Activated T-cell treated with anti-CD3 and anti-CD28 coated beads, Interleukin-2, amount 50 U/mL, for 4 hours (primary cell): ENCODE measurements around the gene SMIM10L2A. TPM values are rescaled to one million over a fixed set of nuclear protein-coding genes. Genes with fewer than 3 reads are reported as not detected.
A peak's percentile ranks its signal among the peaks of the same experiment; 100 is the strongest.

Experiments
- ATAC-seq, 2 donors: fragments of 200-7000 bp; cut with Tn5 transposase; one replicate each; pipeline ENCODE4 v1.10.0; 2021
- DNase-seq: peaks from one replicate; pipeline ENCODE4 v3.0.0-alpha.2; 2020
- H3K27me3 Mint-ChIP-seq: one replicate; pipeline ENCODE4 v1.8.0; 2021; ENCODE audit warnings: low read depth, mixed read lengths
- H3K36me3 Mint-ChIP-seq: one replicate; pipeline ENCODE4 v1.8.0; 2022; ENCODE audit warnings: mixed read lengths; ENCODE audit not compliant: insufficient read depth
- H3K4me1 Mint-ChIP-seq: one replicate; pipeline ENCODE4 v1.8.0; 2021; ENCODE audit warnings: low read depth, mixed read lengths
- H3K4me3 Mint-ChIP-seq: one replicate; pipeline ENCODE4 v1.8.0; 2021; ENCODE audit warnings: mild to moderate bottlenecking, moderate library complexity, mixed read lengths
- H3K9me3 Mint-ChIP-seq: one replicate; pipeline ENCODE4 v1.8.0; 2021; ENCODE audit warnings: mixed read lengths
- total RNA-seq, 3 donors: library from RNA; stranded (reverse); gene quantifications; one replicate each; pipeline ENCODE4 v1.2.1, GENCODE V29; 2021

SMIM10L2A gene
- under 1 TPM; 0.38 to 0.66 (median 0.61) TPM for total RNA-seq

DNA sequence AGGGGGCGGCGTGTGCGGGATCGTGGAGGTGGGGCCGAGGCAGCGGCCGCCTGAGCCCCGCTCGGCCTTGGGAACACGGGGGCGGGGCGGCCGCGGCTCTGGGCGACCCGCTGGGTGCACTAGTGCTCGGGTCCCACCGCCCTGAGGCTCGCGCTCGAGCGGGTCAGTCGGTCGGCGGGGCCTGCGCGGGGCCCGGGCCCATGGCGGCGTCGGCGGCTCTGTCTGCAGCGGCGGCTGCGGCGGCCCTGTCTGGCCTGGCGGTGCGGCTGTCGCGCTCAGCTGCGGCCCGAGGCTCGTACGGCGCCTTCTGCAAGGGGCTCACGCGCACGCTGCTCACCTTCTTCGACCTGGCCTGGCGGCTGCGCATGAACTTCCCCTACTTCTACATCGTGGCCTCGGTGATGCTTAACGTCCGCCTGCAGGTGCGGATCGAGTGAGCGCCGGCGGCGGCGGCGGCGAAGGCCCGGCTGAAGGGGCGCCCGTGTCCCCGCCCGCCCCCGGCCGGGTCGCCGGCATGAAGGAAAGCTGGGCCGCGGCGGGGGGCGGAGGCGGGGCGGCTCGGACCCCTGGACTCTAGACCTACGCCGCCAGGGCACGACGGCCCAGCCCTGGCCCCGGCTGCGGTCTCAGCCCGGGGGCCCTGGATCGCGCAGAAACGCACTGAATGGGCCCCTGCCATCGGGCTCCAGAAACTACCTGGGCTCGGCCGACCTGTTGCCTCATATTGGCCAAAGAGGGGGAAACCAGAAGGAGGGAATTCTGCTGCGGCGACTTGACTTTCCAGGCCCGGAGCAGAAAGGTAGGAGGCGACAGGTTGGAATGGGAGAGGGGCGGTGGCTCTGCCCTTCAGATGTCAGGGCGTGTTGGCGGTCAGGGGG, at the start of gene SMIM10L2A:
SMIM10L2A (plus strand) TSS at position 13 of the 878 bp plus-strand sequence; CDS start at position 201, 188 bp downstream.
- Mint-ChIP-seq H3K4me3 (peak within 1 kb of the TSS; percentile 68), H3K36me3 (no peaks in the 10 kb centered on the region), H3K9me3 (no peaks in the 10 kb centered on the region), H3K27me3 (no peaks in the 10 kb centered on the region), H3K4me1 (peaks cover 3% of the 10 kb centered on the region)
- no peak for DNase-seq
- ATAC-seq = peak; percentile 55 to 63

DNA sequence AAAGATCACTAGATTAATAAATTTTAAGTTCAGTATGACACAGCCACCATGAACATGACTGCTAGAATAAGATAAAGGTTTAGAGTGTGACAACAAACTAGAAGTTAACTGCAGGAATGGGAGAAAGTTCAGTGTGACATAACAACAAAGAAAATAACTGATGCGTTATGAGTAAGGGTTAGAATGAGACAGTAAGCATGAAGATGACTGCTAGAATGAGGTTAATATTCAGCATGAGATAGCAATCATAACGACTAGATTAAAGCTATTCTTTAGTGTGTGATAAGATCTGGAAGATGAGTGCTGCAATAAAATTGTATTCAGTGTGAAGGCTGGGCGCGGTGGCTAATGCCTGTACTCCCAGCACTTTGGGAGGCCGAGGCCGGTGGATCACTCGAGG, 48.4 kb upstream of the SMIM10L2A start:
- H3K36me3 Mint-ChIP-seq = peaks cover 2% of the 10 kb centered on the region
- H3K9me3 Mint-ChIP-seq = peaks cover 3% of the 10 kb centered on the region
- peak in 1 of 2 donors; percentile 32 for ATAC-seq
- no peak for DNase-seq
- H3K4me1 Mint-ChIP-seq = peaks cover 11% of the 10 kb centered on the region
- H3K4me3 Mint-ChIP-seq = no peak overlapping the region
- no peaks in the 10 kb centered on the region for H3K27me3 Mint-ChIP-seq

DNA sequence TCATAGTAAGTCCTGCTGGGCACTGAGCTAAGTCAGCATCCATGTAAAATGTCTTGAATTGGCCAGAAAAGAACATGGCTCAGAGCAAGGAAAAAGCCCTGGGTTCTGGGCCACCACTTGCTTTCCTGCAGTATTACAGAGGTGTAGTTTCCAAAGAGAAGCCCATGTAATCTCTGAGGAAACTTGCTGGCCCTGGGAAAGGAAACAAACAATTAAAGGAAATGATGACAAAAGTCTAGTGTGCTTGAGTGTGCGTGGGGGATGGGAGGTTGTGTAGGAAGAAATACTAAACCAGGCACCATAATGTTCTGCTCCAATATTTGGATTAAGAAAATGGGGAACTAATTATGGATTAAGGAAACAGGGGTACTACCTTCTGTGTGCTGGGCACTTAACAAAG, 39.5 kb upstream of the SMIM10L2A start:
- no peaks in the 10 kb centered on the region for H3K36me3 Mint-ChIP-seq
- peaks cover 4% of the 10 kb centered on the region for H3K9me3 Mint-ChIP-seq
- peaks cover 42% of the 10 kb centered on the region for H3K4me1 Mint-ChIP-seq
- no peaks in the 10 kb centered on the region for H3K27me3 Mint-ChIP-seq
- H3K4me3 Mint-ChIP-seq = no peak overlapping the region
- ATAC-seq (no peak), DNase-seq (no peak)

DNA sequence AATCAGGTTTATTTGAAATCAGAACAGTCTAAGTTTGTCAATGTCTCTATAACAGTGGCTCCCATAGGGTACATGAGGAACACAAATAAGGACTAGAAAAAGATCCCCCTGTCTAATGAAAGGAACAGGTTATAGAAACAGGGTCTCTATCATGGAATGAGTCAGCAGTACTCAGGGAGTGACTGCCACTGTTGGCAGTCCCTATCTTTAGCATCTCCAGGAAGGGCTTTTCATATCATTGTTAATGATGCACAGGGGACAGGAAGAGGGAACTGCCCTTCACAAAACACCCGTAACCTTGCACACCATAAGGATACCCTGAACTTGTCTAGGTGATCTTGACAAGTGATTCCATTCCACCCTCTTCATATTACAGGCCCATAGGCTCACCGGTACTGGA, 38.5 kb upstream of the SMIM10L2A start:
- Mint-ChIP-seq H3K4me3 (peak overlapping the region; percentile 40), H3K27me3 (no peaks in the 10 kb centered on the region), H3K9me3 (peaks cover 4% of the 10 kb centered on the region), H3K36me3 (no peaks in the 10 kb centered on the region), H3K4me1 (peaks cover 41% of the 10 kb centered on the region)
- DNase-seq (no peak), ATAC-seq (no peak)

DNA sequence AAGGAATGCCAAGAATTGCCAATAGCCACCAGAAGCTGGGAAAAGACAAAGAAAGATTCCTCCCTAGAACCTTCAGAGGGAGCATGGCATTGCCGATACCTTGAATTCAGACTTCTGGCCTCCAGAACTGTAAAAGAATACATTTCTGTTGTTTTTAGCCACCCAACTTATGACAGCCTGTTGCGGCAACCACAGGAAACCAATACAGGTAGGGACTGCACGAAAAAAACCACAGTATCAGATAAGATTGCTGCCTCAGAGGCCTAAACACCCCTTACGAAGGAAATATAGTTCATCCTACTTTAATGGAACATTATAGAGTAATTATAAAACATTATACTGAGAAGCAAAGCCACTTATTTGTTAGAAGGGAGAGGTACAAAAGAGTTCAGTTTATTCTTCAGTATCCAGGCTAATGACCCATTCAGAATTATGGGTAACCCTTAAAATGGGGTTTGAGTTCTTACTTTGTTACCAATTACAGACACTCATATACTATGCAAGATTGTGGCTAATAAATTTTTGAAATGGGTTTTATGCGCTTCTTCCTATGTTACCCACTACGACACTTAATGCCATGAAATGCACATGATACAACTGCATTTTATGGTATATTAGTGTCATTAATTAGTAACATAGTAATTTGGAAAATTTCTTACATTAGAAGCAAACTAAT, 37.4 kb upstream of the SMIM10L2A start:
- peak overlapping the region; percentile 40 for H3K4me3 Mint-ChIP-seq
- ATAC-seq = peak; percentile 89 to 92
- H3K4me1 Mint-ChIP-seq = peaks cover 41% of the 10 kb centered on the region
- no peaks in the 10 kb centered on the region for H3K36me3 Mint-ChIP-seq
- H3K9me3 Mint-ChIP-seq = peaks cover 4% of the 10 kb centered on the region
- no peak for DNase-seq
- no peaks in the 10 kb centered on the region for H3K27me3 Mint-ChIP-seq

DNA sequence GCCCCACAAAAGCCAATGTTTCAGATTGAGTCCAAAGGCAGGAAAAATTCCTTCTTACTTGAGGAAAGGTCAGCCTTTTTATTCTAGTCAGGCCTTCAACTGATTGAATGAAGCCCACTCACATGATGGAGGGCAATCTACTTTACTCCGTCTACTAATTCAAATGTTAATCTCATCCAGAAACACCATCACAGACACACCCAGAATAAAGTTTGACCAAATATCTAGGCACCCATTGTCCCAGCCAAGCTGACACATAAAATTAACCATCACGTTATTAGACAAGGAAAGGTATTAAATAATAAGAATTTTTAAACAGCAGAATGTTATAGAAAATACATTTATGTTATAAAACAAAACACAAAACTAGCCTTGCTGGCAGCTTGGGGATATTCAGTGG, 32.9 kb upstream of the SMIM10L2A start:
- Mint-ChIP-seq H3K4me3 (no peak overlapping the region), H3K36me3 (no peaks in the 10 kb centered on the region), H3K9me3 (no peaks in the 10 kb centered on the region), H3K27me3 (no peaks in the 10 kb centered on the region), H3K4me1 (peaks cover 23% of the 10 kb centered on the region)
- DNase-seq (no peak), ATAC-seq (no peak)

DNA sequence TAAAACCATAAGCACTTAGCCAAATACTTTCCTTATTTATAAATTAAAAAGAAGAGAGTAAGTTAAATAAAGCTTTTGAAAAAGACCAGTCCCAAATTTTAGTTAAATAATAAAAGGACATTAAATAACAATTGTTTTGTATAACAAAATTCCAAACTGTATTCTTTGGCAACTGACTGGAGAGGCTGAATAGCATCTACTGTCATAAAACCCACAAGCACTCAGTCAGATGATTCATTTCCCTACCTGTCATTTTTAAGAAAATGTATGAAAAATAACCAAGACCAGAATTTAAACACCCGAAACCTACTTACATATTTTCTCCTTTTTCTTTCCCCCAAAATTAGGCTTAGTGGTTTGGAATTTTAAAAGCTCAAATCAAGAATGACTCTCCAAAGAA, 32.5 kb upstream of the SMIM10L2A start:
- no peaks in the 10 kb centered on the region for H3K27me3 Mint-ChIP-seq
- peaks cover 19% of the 10 kb centered on the region for H3K4me1 Mint-ChIP-seq
- H3K9me3 Mint-ChIP-seq = no peaks in the 10 kb centered on the region
- DNase-seq = no peak
- peak in 1 of 2 donors; percentile 46 for ATAC-seq
- H3K4me3 Mint-ChIP-seq = no peak overlapping the region
- no peaks in the 10 kb centered on the region for H3K36me3 Mint-ChIP-seq

DNA sequence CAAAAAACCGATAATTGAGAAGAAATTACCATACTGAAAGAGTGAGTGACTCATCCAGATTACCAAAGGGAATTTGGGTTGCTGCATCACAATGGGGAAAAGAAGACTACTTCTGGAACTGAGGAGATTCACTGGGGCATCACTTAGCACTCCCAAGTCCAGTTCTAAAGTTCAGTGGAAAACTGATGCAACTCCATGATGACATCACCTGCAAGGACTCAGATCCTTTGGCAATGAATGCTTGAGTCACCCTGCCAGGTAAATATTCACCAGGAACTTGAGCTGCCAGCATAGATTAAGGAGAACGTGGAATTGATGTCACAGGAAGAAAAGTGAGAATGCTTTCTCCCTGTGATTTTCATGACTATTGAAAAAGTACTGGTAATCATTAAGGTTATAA, 32.0 kb upstream of the SMIM10L2A start:
- Mint-ChIP-seq H3K4me1 (peaks cover 17% of the 10 kb centered on the region), H3K4me3 (no peak overlapping the region), H3K9me3 (no peaks in the 10 kb centered on the region), H3K36me3 (no peaks in the 10 kb centered on the region), H3K27me3 (no peaks in the 10 kb centered on the region)
- DNase-seq (no peak), ATAC-seq (peak in 1 of 2 donors; percentile 18)

DNA sequence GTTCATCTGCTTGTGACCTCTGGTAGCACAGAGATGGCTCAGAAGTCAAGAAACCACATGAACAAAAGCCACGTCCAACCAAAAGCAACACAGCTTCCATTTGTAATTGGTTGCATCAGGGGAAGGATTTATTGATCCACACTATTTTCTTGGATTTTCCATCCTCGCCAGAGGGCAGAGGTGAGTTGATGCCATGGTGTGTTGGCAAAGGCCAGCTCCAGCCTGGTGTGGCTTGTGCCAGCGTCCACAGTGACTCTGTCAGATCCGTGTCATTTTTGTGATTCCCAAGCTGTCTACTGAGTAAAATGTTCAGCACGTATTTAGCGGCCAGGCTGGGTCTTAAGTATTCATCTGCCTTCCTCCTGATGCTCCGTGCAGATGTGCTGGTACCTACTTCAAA, 30.0 kb upstream of the SMIM10L2A start:
- Mint-ChIP-seq H3K9me3 (no peaks in the 10 kb centered on the region), H3K4me3 (no peak overlapping the region), H3K4me1 (peaks cover 10% of the 10 kb centered on the region), H3K36me3 (no peaks in the 10 kb centered on the region), H3K27me3 (no peaks in the 10 kb centered on the region)
- DNase-seq (no peak), ATAC-seq (no peak)

DNA sequence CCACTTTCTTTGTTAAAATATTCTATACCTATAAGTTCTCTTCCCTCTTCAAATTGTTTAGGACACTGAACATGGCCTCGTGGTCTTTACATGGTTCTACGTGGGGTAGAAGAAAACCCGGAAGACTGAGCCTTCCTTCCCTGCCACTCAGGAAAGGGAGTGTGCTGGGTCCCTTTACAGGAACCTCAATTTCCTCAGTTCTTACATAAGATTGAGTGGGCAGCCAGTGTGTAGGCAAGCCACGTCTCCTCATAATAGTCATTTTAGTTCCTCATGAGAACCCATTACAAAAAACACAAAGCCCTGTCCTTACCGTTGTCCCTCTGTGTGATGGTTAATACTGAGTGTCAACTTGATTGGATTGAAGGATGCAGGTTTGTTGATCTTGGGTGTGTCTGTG, 28.7 kb upstream of the SMIM10L2A start:
- Mint-ChIP-seq H3K27me3 (no peaks in the 10 kb centered on the region), H3K9me3 (no peaks in the 10 kb centered on the region), H3K4me3 (no peak overlapping the region), H3K4me1 (peaks cover 10% of the 10 kb centered on the region), H3K36me3 (no peaks in the 10 kb centered on the region)
- DNase-seq (no peak), ATAC-seq (no peak)

DNA sequence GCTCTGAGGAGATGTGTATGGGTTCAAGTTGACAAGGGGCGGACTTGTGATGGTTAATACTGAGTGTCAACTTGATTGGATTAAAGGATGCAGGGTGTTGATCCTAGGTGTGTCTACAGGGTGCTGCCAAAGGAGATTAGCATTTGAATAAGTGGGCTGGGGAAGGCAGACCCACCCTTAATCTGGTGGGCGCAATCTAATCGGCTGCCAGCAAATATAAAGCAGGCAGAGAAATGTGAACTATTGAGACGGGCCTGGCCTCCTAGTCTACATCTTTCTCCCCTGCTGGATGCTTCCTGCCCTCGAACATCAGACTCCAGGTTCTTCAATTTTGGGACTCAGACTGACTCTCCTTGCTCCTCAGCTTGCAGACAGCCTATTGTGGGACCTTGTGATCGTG, 26.7 kb upstream of the SMIM10L2A start:
- peaks cover 3% of the 10 kb centered on the region for H3K4me1 Mint-ChIP-seq
- no peaks in the 10 kb centered on the region for H3K27me3 Mint-ChIP-seq
- ATAC-seq = no peak
- no peak overlapping the region for H3K4me3 Mint-ChIP-seq
- no peak for DNase-seq
- no peaks in the 10 kb centered on the region for H3K36me3 Mint-ChIP-seq
- no peaks in the 10 kb centered on the region for H3K9me3 Mint-ChIP-seq

DNA sequence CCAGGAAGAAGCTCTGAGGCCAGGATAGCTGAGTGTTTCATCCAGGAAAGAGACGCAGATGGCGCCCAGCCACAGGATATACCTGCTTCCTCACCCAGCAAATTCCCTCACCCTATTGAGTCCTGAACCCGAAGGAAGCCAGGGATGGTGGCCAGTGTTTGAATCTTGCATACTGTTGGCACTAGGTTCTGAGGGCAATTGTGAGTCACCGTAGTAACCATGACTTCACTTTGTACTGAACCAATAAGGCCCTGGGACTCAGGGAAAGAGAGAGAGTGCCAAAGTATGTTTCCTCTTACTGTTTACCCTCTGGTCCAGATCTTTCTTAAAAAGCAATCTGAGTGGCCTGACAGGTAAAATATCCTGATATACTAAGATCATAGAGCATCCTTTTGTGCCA, 25.6 kb upstream of the SMIM10L2A start:
- ATAC-seq (no peak), DNase-seq (no peak)
- H3K4me3 Mint-ChIP-seq = no peak overlapping the region
- H3K9me3 Mint-ChIP-seq = no peaks in the 10 kb centered on the region
- no peaks in the 10 kb centered on the region for H3K27me3 Mint-ChIP-seq
- H3K36me3 Mint-ChIP-seq = no peaks in the 10 kb centered on the region
- H3K4me1 Mint-ChIP-seq = peaks cover 2% of the 10 kb centered on the region

DNA sequence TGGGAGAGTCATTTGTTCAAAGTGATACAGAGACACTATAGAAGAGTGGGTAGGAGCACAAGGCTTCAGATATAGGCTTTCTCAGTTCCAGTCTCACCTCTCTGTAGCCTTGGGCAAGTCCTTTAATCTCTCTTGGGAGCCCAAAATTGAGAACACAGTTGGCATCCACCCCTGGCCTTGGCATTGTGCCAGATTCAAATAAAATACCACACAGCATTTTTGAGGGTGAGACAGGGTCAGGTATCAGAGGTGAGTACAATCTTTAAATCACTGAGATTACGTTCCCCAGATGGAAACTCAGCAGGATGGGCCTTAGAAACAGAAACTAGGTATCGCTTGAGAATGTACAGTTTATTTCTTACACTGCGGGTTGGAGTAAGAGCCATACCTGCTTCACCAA, 25.2 kb upstream of the SMIM10L2A start:
- H3K4me1 Mint-ChIP-seq = peaks cover 5% of the 10 kb centered on the region
- H3K4me3 Mint-ChIP-seq = no peak overlapping the region
- H3K27me3 Mint-ChIP-seq = no peaks in the 10 kb centered on the region
- DNase-seq (no peak), ATAC-seq (no peak)
- no peaks in the 10 kb centered on the region for H3K36me3 Mint-ChIP-seq
- no peaks in the 10 kb centered on the region for H3K9me3 Mint-ChIP-seq

DNA sequence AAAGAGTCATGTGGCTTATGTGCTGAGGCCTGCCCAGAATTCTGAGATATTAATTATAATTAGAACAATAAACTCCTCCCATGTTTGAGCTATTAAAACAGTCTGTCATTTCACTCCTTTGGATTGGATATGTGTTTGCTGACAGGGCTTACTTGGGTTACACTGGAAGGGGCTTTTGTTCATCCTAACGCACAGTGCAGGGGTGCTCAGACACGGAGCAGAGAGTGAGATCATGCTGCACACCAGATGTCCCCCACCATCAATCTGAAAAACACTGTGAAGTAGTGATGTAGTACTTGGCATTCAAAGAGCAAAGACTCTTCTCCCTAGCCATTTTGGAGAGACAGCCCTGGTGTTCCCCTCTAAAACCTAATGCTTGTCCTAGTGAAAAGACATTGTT, 24.1 kb upstream of the SMIM10L2A start:
- no peaks in the 10 kb centered on the region for H3K9me3 Mint-ChIP-seq
- ATAC-seq (no peak), DNase-seq (no peak)
- H3K4me3 Mint-ChIP-seq = no peak overlapping the region
- peaks cover 9% of the 10 kb centered on the region for H3K4me1 Mint-ChIP-seq
- H3K36me3 Mint-ChIP-seq = no peaks in the 10 kb centered on the region
- H3K27me3 Mint-ChIP-seq = no peaks in the 10 kb centered on the region

DNA sequence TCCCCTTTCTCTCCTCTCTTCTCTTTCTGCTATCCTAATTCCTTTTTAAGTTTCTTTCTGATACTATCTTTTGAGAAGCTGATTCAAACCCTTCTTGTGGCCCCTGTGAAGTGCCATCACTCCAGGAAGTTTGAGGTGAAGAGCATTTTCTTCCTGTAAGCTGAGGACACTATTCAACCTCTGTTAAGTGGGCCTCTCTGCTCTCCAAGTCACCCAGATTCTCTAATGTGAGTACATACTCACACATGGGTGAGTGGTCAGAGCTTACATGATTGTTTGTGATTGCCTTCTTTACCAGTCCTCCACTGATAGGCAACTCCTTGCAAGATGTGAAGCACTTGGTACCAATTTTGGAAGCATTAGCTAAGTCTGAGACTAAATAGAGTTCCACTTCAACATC, 18.4 kb upstream of the SMIM10L2A start:
- peaks cover 19% of the 10 kb centered on the region for H3K4me1 Mint-ChIP-seq
- H3K27me3 Mint-ChIP-seq = no peaks in the 10 kb centered on the region
- DNase-seq = no peak
- H3K4me3 Mint-ChIP-seq = no peak overlapping the region
- no peak for ATAC-seq
- no peaks in the 10 kb centered on the region for H3K9me3 Mint-ChIP-seq
- no peaks in the 10 kb centered on the region for H3K36me3 Mint-ChIP-seq
